ENCODE data around the gene BANP.

Gene BANP

DNA sequence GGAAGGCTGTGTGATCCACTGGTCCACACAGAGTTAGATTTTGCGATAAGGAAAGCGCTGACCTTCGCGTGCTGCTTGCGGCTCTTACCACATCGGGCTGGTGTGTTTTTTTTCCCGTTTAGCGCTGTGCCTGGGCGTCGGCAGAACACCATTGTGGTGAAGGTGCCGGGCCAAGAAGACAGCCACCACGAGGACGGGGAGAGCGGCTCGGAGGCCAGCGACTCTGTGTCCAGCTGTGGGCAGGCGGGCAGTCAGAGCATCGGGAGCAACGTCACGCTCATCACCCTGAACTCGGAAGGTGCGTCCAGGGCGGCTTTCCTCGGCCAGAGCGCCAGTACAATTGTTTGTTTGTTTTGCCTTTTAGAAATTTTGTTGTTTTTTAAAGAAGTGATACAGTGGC, 54.7 kb downstream of the BANP start:
- Histone ChIP-seq H3K36me3 (replicated peaks in 1 of 2; ENCODE audit: control insufficient read depth in 2 of 2, insufficient read depth in 2 of 2, low read length in 2 of 2) (peaks cover 9 to 46% of the 10 kb centered on the region in 2 donors), H2BK15ac (ENCODE audit: low read length) (no peak overlapping the region), H2BK120ac (ENCODE audit: low read depth, low read length) (no peak overlapping the region), H3K9ac (ENCODE audit: low read depth, low read length, poor library complexity) (no peak overlapping the region), H3K18ac (ENCODE audit: low read length) (no peak overlapping the region), H4K91ac (ENCODE audit: low read depth, low read length, poor library complexity) (no peak overlapping the region), H3K4me2 (ENCODE audit: insufficient read depth, low read length, poor library complexity, severe bottlenecking) (no peak overlapping the region), H3K4me1 (ENCODE audit: control insufficient read depth in 2 of 2, insufficient read depth in 1 of 2, low read depth in 1 of 2, low read length in 2 of 2) (peaks cover 5% of the 10 kb centered on the region in 2 donors), H4K8ac (ENCODE audit: low read depth, low read length) (no peak overlapping the region), H3K4me3 (ENCODE audit: low read length in 2 of 2) (peak overlapping the region in 1 of 2 donors; percentile 57), H3K4ac (ENCODE audit: low read length) (no peak overlapping the region), H3K9me3 (replicated peaks in 1 of 2; ENCODE audit: control insufficient read depth in 2 of 2, insufficient read depth in 1 of 2, low read depth in 1 of 2, low read length in 2 of 2) (no peaks in the 10 kb centered on the region), H3K14ac (ENCODE audit: low read length) (no peak overlapping the region), H2BK12ac (ENCODE audit: low read length) (no peak overlapping the region), H3K79me1 (ENCODE audit: low read depth, low read length) (peaks cover 4% of the 10 kb centered on the region), H3K23ac (ENCODE audit: low read depth, low read length, poor library complexity) (peak overlapping the region; percentile 68), H2AFZ (ENCODE audit: low read length) (no peak overlapping the region), H3K27ac (replicated peaks; ENCODE audit: low read length) (no peak overlapping the region), H2AK5ac (ENCODE audit: low read depth, low read length) (no peak overlapping the region), H2BK5ac (ENCODE audit: low read length) (no peak overlapping the region), H3K27me3 (ENCODE audit: control insufficient read depth in 3 of 3, insufficient read depth in 3 of 3, low read depth in 1 of 3, low read length in 3 of 3) (no peaks in the 10 kb centered on the region)
- no peak for DNase-seq (ENCODE audit: low spot score)
- no CpG with 5 or more reads among the region's 25 CpGs for WGBS, 2 donors (ENCODE audit: extremely low coverage in 2 of 2, insufficient read length in 2 of 2, insufficient replicate concordance in 1 of 2)

GRCh38 chr16:88007321-88007731, 56.1 kb downstream of the BANP start:
- no peak overlapping the region for H2AK5ac ChIP-seq (ENCODE audit: low read depth, low read length)
- H3K4me2 ChIP-seq (ENCODE audit: insufficient read depth, low read length, poor library complexity, severe bottlenecking): no peak overlapping the region
- no peak overlapping the region for H3K4ac ChIP-seq (ENCODE audit: low read length)
- H3K18ac ChIP-seq (ENCODE audit: low read length): no peak overlapping the region
- no peak overlapping the region for H3K4me3 ChIP-seq (ENCODE audit: low read length in 2 of 2)
- no peak overlapping the region for H3K23ac ChIP-seq (ENCODE audit: low read depth, low read length, poor library complexity)
- no peak overlapping the region for H2BK120ac ChIP-seq (ENCODE audit: low read depth, low read length)
- H4K91ac ChIP-seq (ENCODE audit: low read depth, low read length, poor library complexity): no peak overlapping the region
- H3K4me1 ChIP-seq (ENCODE audit: control insufficient read depth in 2 of 2, insufficient read depth in 1 of 2, low read depth in 1 of 2, low read length in 2 of 2): peaks cover 5% of the 10 kb centered on the region in 2 donors
- peaks cover 9 to 52% of the 10 kb centered on the region in 2 donors for H3K36me3 ChIP-seq (replicated peaks in 1 of 2; ENCODE audit: control insufficient read depth in 2 of 2, insufficient read depth in 2 of 2, low read length in 2 of 2)
- H3K9ac ChIP-seq (ENCODE audit: low read depth, low read length, poor library complexity): no peak overlapping the region
- H4K8ac ChIP-seq (ENCODE audit: low read depth, low read length): no peak overlapping the region
- H3K79me1 ChIP-seq (ENCODE audit: low read depth, low read length): peaks cover 2% of the 10 kb centered on the region
- H2BK12ac ChIP-seq (ENCODE audit: low read length): no peak overlapping the region
- H2BK5ac ChIP-seq (ENCODE audit: low read length): no peak overlapping the region
- H2BK15ac ChIP-seq (ENCODE audit: low read length): no peak overlapping the region
- no peak for DNase-seq (ENCODE audit: low spot score)
- H3K27ac ChIP-seq (replicated peaks; ENCODE audit: low read length): no peak overlapping the region
- H3K27me3 ChIP-seq (ENCODE audit: control insufficient read depth in 3 of 3, insufficient read depth in 3 of 3, low read depth in 1 of 3, low read length in 3 of 3): no peaks in the 10 kb centered on the region
- no peak overlapping the region for H2AFZ ChIP-seq (ENCODE audit: low read length)
- H3K9me3 ChIP-seq (replicated peaks in 1 of 2; ENCODE audit: control insufficient read depth in 2 of 2, insufficient read depth in 1 of 2, low read depth in 1 of 2, low read length in 2 of 2): no peaks in the 10 kb centered on the region
- no CpG with 5 or more reads among the region's 10 CpGs for WGBS, 2 donors (ENCODE audit: extremely low coverage in 2 of 2, insufficient read length in 2 of 2, insufficient replicate concordance in 1 of 2)
- H3K14ac ChIP-seq (ENCODE audit: low read length): no peak overlapping the region

DNA sequence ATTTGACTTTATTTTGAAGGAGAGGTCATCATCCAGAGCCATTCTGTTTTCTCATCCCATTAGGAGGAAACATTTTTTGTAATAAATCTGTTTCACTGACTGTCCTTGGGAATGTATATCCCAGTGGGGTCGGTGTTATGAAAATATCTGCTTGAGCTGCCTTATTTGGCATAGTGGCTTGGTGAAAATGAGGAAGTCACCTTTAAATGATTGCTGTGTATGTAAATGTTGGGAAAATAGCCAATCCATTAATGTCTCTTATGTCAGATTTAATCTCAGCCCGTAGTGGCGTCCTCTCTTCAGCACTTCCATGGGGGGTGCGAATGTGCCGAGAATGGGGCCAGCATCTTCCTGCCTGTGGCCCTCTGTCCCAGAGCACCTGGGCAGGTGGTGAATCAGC, 57.6 kb downstream of the BANP start:
- no peaks in the 10 kb centered on the region for H3K9me3 ChIP-seq (replicated peaks in 1 of 2; ENCODE audit: control insufficient read depth in 2 of 2, insufficient read depth in 1 of 2, low read depth in 1 of 2, low read length in 2 of 2)
- H2AK5ac ChIP-seq (ENCODE audit: low read depth, low read length): no peak overlapping the region
- H3K18ac ChIP-seq (ENCODE audit: low read length): no peak overlapping the region
- H3K14ac ChIP-seq (ENCODE audit: low read length): no peak overlapping the region
- H3K23ac ChIP-seq (ENCODE audit: low read depth, low read length, poor library complexity): no peak overlapping the region
- H3K4me3 ChIP-seq (ENCODE audit: low read length in 2 of 2): no peak overlapping the region
- H3K79me1 ChIP-seq (ENCODE audit: low read depth, low read length): peaks cover 2% of the 10 kb centered on the region
- H2BK12ac ChIP-seq (ENCODE audit: low read length): no peak overlapping the region
- no peak overlapping the region for H2BK15ac ChIP-seq (ENCODE audit: low read length)
- H4K8ac ChIP-seq (ENCODE audit: low read depth, low read length): no peak overlapping the region
- H3K27ac ChIP-seq (replicated peaks; ENCODE audit: low read length): no peak overlapping the region
- no peak overlapping the region for H2BK5ac ChIP-seq (ENCODE audit: low read length)
- no peak overlapping the region for H3K4ac ChIP-seq (ENCODE audit: low read length)
- H2AFZ ChIP-seq (ENCODE audit: low read length): no peak overlapping the region
- peaks cover 5% of the 10 kb centered on the region in 2 donors for H3K4me1 ChIP-seq (ENCODE audit: control insufficient read depth in 2 of 2, insufficient read depth in 1 of 2, low read depth in 1 of 2, low read length in 2 of 2)
- no CpG with 5 or more reads among the region's 5 CpGs for WGBS, 2 donors (ENCODE audit: extremely low coverage in 2 of 2, insufficient read length in 2 of 2, insufficient replicate concordance in 1 of 2)
- no peak overlapping the region for H2BK120ac ChIP-seq (ENCODE audit: low read depth, low read length)
- no peaks in the 10 kb centered on the region for H3K27me3 ChIP-seq (ENCODE audit: control insufficient read depth in 3 of 3, insufficient read depth in 3 of 3, low read depth in 1 of 3, low read length in 3 of 3)
- H3K36me3 ChIP-seq (replicated peaks in 1 of 2; ENCODE audit: control insufficient read depth in 2 of 2, insufficient read depth in 2 of 2, low read length in 2 of 2): peaks cover 9 to 57% of the 10 kb centered on the region in 2 donors
- no peak for DNase-seq (ENCODE audit: low spot score)
- H3K4me2 ChIP-seq (ENCODE audit: insufficient read depth, low read length, poor library complexity, severe bottlenecking): no peak overlapping the region
- no peak overlapping the region for H3K9ac ChIP-seq (ENCODE audit: low read depth, low read length, poor library complexity)
- no peak overlapping the region for H4K91ac ChIP-seq (ENCODE audit: low read depth, low read length, poor library complexity)

DNA sequence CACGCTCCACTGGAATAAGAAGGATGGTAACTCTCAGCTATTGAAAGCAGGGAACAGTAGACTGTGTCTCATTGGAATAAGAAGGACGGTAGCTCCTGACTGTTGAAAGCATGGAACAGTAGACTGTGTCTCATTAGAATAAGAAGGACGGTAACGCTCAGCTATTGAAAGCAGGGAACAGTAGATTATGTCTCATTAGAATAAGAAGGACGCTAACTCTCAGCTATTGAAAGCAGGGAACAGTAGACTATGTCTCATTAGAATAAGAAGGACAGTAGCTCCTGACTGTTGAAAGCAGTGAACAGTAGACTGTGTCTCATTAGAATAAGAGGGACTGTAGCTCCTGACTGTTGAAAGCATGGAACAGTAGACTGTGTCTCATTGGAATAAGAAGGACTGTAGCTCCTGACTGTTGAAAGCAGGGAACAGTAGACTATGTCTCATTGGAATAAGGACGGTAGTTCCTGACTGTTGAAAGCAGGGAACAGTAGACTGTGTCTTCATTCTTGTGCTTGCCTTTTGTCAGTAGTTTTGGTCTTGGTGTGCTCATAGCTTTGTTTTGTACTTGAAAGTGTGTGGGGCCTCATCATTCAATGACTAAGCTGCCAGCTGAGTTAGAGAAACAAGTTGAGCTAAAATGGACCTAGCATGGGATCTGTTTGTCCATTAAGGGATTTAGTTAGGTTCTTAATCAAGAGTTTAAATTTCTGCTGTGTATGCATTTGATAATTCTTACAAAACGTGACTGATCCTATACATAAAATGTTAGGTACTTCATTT, 58.5 kb downstream of the BANP start:
- no peak overlapping the region for H3K9ac ChIP-seq (ENCODE audit: low read depth, low read length, poor library complexity)
- peaks cover 2% of the 10 kb centered on the region for H3K79me1 ChIP-seq (ENCODE audit: low read depth, low read length)
- no peak overlapping the region for H3K14ac ChIP-seq (ENCODE audit: low read length)
- H2BK120ac ChIP-seq (ENCODE audit: low read depth, low read length): no peak overlapping the region
- WGBS, 2 donors (ENCODE audit: extremely low coverage in 2 of 2, insufficient read length in 2 of 2, insufficient replicate concordance in 1 of 2): no CpG with 5 or more reads among the region's 7 CpGs
- H3K23ac ChIP-seq (ENCODE audit: low read depth, low read length, poor library complexity): no peak overlapping the region
- H3K4ac ChIP-seq (ENCODE audit: low read length): no peak overlapping the region
- no peak overlapping the region for H2AK5ac ChIP-seq (ENCODE audit: low read depth, low read length)
- H3K4me3 ChIP-seq (ENCODE audit: low read length in 2 of 2): no peak overlapping the region
- peaks cover 5% of the 10 kb centered on the region in 2 donors for H3K4me1 ChIP-seq (ENCODE audit: control insufficient read depth in 2 of 2, insufficient read depth in 1 of 2, low read depth in 1 of 2, low read length in 2 of 2)
- H2BK5ac ChIP-seq (ENCODE audit: low read length): no peak overlapping the region
- H3K27me3 ChIP-seq (ENCODE audit: control insufficient read depth in 3 of 3, insufficient read depth in 3 of 3, low read depth in 1 of 3, low read length in 3 of 3): no peaks in the 10 kb centered on the region
- H2BK12ac ChIP-seq (ENCODE audit: low read length): no peak overlapping the region
- no peak overlapping the region for H3K4me2 ChIP-seq (ENCODE audit: insufficient read depth, low read length, poor library complexity, severe bottlenecking)
- H3K36me3 ChIP-seq (replicated peaks in 1 of 2; ENCODE audit: control insufficient read depth in 2 of 2, insufficient read depth in 2 of 2, low read length in 2 of 2): peaks cover 6 to 51% of the 10 kb centered on the region in 2 donors
- no peak overlapping the region for H2BK15ac ChIP-seq (ENCODE audit: low read length)
- no peak overlapping the region for H4K8ac ChIP-seq (ENCODE audit: low read depth, low read length)
- no peak overlapping the region for H2AFZ ChIP-seq (ENCODE audit: low read length)
- no peaks in the 10 kb centered on the region for H3K9me3 ChIP-seq (replicated peaks in 1 of 2; ENCODE audit: control insufficient read depth in 2 of 2, insufficient read depth in 1 of 2, low read depth in 1 of 2, low read length in 2 of 2)
- H3K27ac ChIP-seq (replicated peaks; ENCODE audit: low read length): no peak overlapping the region
- DNase-seq (ENCODE audit: low spot score): no peak
- H4K91ac ChIP-seq (ENCODE audit: low read depth, low read length, poor library complexity): no peak overlapping the region
- no peak overlapping the region for H3K18ac ChIP-seq (ENCODE audit: low read length)

Data from neuronal stem cell (in vitro differentiated cells).